ENCODE data around the gene SKI.

The SKI gene

DNA sequence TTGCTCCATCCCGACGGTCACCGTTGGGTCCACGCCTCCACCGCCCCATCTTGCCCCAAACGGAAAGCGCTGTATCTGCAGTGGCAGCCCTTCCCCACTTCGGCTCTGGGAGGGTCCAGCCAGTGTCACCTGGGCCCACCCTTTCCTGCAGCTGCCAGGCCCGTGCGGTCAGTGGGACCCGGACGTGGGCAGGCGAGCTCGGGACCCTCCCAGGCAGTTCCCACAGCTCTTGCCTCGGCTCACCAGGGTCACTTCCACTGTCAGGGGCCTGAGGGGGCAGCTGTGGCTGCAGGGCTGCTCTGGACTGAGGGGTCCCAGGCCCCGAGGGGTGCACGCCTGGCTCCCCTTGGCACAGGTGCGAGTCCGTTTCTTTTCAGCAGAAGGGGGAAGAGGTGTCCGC lies 80.7 kb downstream of the SKI start:
- no peak for DNase-seq (ENCODE audit: low read depth)

DNA sequence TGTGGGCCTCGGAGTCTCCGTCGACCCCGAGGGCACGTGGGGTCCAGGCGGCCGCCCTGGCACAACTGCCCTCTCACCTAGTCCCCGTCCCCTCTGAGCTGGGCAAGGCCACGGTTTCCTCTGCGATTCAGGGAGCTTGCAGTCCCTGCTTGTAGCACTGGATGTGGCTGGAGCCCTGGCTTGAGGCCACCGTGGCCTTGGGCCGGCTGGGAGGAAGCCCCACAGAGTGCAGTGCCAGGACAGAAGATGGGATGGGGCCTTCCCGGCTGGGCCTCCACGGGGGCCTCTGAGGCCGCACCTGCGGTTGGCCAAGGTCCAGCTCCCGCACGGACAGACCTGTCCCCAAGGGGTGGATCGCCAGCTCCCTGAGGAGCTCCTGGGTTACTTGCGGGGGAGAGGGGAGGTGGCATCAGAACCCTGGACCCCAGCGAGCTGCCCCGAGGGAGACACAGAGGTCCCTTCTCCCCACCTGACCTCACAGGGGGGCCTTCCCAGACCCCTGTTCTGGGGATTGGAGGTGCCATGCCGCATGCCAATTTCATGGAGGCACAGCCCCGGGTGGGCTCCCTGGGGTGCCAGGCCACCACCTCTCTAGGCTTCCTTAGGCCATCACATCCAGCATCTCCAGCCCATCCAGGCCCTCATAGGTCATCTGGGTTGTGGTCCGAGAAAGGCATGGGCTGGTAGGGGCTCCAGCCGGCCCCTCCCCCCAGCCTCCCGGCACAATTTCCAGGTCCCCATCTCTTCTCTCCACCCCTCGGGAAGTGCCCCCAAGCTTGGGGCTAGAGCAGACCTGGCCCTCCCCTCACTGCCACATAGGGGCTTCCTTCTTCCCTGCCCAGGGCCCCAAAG lies 82.4 kb downstream of the SKI start:
- DNase-seq (ENCODE audit: low read depth) = no peak

DNA sequence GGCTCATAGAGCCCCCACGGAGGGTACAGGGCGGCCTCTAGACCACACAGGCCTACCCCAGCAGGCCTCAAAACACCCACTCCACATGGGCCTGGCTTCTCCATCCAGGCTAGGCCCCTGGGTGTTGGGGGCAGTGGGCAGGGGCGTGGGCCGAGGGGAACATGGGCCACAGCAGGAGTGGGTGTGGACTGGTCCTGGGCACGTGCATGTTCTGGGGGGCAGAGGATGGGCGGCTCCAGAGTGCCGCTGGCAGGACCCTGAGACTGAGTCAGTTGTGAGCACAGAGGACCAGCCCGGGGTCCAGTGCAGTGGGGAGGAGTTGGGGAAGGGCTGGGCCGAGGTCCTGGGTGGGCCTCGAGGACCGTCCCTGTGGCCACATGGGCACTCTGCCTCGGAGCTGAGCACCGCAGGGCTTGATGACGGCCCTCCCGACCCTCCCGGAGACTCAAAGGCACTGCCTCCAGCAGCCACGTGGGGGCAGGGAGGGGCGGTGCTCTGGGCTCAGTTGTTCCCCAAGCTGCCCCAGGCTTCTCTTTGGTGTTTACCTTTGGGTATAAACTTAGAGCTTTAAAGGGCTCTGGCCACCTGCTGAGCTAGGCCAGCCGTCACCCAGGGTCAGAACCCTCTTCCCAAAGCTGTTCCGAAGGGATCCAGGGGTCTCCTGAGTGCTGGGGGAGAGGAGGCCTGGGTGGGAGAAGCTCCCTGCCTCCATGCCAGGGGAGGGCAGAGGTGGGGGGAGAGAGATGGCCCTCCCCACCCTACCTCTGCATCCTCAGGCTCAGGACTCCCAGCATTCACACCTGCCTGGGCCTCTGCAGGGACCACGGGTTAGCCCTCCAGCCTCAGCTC lies 83.3 kb downstream of the SKI start:
- peak; percentile 63 for DNase-seq (ENCODE audit: low read depth)

DNA sequence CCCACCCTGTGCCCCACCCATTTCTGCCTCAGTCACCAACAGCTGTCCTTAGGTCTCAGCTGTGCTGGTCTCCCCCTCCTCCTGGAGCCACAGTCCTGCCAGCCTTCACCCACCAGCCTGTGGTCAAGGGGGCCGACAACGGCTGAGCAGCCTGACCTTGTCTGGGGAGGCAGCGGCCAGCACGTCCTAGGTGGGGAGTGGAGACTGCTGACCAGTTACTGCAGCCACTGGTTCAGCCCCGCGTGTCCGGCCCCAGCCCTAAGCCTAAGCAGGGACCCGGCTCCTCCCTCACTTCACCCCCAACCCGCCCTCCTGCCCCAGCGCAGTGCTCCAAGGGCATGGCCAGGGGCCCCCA lies 84.0 kb downstream of the SKI start:
- no peak for DNase-seq (ENCODE audit: low read depth)

DNA sequence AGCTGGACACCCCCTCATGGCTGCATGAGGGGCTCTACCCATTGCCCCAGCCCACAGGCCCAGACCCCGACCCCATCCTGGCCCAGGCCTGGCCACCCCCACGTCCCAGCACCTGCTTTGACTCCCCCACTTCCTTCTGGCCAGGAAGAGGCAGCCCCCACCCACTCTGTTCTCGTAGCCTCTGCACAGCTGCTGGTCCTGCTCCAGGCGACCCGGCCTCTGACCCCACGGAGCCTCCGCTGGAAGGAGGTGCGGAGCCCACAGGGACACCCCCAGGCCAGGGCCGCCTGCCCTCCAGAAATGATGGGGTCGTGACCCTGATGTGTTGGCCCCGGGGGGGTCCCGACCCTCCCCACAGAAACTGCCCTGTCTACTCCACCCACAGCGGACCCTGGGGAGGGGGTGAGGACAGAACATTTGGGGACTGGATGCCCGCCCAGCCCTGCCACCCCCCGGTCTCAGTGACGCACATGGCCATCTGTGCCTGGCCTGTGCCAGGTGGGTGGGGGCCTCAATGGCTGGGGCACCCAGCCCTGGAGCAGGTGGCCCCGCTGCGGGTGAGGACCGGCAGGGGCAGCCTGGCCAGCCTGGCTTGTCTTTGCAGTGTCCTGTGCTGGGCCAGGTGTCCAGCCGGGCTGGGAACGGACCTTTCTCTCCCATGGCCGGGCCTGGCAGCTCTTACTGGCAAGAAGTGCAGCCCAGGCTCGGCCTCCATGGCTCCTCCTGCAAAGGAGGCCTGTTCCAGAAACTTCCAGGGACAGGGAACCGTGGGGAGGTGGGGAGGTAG lies 84.6 kb downstream of the SKI start:
- DNase-seq (ENCODE audit: low read depth) = no peak

DNA sequence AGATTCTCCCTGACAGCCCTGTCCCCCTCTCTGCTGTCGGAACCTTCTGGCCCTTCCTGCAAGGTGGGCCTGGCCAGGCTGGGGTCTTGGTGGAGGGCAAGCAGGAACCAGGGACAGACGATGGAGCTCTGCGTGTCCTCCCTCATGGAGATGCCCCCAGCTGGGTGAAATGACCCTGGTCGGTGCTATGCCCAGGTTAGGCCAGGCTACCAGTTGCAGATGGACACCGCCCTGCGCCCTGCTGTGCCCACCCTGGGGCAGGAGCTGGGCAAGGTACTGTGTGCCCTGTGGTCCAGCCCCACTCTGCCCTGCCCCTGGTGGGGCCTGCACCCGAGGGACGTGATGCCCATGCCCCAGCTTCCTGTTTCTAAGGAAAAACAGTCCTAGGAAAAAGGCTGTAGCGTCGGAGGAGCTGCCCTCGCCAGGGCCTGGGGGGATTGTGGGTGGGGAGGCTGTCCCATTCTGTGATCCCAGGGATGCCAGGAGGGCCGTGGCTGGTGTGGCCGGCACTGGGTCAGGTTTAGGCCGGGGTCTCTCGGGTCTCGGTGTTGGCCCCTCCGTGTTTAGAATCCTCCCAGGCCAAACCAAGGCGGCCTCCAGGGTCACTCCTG lies 85.6 kb downstream of the SKI start:
- no peak for DNase-seq (ENCODE audit: low read depth)

DNA sequence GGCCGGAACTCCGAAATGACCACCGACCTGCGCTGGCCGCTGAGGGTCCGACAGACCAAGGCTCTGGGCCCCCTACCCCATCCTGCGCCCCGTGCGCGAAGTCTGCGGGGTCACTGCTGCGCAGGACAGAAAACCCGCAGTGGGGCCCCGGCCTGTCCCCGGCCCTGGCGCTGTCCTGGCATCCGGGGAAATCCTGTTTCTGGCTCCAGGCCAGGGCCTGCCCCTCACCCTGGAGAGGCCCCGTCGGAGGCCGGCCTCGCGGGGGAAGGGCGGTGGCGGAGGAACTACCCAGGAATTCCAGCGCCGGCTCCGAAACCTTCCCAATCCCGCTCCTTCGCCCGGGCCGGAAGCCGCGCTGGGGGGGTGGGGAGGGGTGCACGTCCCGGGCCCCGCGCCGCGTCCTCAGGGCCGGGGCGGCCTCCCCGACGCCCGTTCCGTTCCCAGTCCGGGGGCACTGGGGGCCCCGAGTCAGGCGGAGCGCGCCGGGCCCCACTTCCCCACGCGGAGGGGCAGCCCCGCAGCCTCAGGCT lies 86.2 kb downstream of the SKI start:
- DNase-seq (ENCODE audit: low read depth) = peak; percentile 33

DNA sequence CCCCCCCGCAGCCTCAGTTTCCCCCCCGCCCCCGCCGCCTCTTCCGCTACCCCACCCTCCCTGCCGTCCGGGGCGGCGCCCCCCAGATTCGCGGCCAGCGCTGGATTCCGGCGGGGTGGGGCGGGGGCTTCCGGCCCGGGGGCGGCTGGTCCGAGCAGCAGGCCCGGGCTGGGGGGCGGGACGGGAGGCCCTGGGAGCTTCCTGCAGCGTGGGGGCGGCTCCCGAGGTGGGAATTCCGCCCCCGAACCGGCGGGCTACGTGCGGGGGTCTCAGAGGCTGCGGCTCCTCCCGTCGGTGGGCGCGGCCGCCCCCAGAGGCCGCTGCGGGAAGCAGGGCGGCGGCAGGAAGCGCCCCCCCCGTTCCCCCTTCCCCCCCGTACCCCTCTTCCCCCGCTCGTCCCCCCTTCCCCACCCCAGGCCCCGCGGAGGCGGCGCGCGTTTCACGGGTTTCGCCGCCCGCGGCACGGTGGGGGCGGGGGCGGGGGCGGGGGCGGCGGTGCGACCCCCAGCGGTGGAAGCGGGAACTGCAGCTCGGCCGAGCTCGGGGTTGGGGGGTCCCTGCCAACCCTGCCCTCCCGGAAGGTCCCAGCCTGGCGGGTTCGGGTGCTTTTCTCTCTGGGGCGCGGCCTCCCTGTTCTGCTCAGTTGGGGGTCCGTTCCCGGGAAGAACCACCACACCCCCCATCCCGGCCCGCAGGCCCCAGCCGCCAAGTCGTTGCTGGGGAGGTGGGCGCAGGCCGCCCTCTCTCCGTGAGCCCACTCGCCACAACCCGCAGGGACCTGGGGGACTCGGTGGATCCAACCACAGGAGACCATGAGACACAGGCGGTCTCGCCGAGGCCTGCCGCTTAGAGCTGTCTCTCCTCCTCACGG lies 86.9 kb downstream of the SKI start:
- DNase-seq (ENCODE audit: low read depth) = no peak

DNA sequence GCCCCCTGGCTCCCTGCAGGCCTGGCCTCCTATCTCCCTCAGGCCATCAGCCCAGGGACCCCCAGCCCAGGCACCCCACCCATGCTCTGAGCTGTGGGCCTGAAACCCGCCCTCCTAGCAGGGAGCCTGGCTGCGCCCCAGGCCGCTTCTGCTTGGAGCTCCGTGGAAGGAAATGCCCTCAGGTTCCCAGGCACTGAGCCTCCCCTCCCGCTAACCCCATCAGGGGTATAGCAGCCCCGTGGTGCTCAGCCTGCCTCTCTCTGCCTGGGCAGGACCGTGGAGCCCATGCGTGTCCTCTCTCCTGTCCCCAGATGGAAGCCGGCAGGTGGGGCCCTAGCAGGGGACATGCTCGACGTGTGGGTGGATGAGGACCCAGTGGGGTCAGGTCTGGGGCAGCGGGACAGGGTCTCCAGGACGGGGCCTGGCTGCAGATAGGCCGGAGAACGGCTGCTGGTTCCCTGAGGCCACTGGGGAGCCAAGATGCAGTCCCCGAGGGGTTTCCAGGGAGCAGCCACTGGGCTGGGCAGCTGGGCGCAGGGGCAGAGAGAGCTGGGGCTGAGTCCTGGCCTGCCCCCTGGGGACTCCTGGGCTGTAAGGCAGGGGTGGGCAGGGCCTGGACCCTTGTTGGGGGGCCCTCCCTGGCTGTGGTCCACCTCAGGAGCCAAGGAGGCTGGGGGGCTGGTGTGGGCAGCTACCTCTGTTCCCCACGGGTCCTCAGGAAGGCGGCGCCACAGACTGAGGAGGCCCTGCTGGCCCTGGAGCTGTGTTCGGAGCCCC lies 87.7 kb downstream of the SKI start:
- no peak for DNase-seq (ENCODE audit: low read depth)

DNA sequence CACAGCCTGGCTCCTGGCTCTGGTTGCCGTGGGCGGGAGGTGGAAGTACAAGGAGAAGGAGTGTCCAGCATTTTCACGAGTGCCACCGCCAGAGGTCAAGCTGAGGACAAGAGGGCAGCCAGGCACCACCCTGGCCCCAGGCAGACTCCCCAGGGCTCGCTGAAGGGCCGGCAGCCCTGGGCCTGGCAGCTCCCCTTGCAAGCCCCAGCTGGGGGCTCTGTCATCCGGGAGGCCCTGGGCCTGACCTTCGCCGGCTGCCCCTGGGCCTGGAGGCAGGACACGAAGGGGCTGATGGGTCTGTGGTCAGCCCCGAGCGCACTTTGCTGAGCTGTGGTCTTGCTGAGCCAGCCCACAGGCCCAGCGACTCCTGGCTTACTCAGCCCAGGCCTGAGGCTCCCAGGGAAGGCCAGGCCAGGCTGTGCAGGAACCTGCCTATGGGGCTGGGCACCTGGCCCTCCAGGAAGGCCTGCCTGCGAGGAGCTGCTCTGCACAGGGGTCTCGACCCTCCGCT lies 88.4 kb downstream of the SKI start:
- peak; percentile 37 for DNase-seq (ENCODE audit: low read depth)

DNA sequence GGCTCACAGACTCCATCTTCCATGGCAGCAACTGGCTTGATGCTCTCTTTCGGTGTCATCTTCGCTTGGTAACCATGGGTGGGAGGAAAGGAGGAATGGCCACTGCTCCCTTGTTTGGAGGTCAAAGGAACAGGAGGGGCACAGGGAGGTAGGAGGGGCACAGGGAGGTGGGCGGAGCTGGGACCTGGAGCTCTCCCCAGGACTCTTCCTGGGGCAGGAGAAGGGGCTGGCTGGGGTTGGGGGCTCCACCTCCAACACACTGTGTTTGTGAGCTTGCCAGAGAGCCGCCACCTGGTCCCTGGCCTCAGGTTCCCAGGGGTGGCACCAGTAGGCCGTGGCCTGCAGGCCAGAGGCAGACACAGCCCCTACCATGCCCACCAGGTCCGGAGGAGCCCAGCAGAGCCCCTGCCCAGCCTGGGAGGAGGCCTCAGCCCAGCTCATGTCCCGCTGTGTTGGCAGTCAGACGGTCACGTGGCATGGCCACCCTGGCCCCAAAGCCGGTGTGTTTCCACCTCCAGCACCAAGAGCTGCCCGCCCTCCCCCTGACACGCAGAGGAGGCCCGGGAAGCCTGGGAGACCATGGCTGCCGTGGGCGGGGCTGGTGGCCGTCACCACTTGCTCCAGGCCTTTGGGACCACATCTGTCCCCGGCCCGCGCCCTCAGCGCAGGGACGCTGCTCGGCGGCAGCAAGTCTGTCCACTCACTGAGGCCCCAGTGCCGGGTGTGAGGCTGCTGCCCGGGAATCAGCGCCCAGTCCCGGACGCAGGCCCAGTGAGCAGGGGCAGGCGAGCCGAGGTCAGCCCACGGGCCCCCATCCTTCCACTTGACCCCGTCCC lies 89.3 kb downstream of the SKI start:
- DNase-seq (ENCODE audit: low read depth) = no peak

DNA sequence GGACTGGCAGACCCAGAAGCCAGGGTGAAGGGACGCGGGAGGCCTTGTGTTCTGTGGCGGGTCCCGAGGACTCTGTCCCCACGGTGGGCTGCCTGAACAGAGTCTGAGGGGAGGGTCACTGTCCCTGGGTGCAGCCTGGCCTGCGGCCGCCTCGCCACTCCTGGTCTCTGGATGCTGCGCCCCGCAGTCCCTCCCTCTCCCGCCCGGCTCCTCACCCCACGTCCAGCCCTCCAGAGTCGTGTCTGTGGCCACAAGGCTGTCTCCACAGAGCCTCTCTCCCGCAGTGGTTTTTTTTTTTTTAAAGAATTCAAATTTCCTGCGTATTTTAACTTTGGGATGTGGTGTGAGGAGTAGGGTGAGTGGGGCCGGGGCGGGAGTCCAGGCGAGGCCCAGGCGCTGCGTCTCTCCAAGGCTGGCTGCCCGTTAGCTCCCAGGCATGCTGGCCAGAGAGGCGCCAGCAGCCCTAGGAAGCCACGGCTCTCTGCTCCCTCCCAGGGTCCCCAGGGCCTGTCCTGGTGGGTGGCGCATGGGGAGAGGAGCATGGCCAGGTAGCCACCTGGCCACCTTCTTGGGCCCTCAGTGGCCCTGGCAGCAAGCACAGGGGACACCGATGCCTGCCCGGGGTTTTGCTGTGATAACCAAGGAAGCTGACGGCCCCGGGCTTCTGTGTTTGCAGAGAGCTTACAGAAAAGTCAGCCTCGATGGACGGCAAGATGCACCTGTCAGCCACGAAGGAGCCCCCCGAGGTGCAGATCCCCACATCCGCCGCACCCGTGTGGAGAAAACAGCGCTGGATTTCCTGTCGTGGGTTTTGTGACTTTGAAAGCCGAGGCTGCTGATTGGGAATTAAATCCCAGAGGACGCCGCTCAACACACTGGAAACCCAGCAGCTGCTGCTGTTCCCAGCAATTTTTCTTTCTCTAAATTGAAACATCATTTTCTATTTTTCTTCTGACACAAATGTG lies 90.5 kb downstream of the SKI start:
- no peak for DNase-seq (ENCODE audit: low read depth)

DNA sequence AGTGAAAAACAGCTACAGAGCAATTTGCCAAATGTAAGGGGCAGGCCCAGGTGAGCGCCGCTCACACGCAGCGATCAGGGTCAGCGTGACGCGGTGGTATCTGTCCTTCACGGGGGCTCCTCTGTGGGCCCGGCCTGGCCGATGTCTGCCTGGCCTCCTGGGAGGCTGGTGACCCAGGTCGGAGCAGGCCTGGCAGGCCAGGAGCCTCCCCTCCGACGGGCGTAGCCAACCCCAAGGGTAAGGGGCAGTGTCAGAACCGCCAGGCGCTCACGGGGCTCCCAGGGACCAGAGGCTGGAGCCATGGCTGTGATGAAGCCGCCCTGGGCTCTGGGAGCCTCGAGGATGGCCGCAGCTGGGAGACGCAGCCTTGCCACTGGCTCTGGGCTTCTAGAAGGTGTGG lies 91.2 kb downstream of the SKI start:
- DNase-seq (ENCODE audit: low read depth) = no peak

DNA sequence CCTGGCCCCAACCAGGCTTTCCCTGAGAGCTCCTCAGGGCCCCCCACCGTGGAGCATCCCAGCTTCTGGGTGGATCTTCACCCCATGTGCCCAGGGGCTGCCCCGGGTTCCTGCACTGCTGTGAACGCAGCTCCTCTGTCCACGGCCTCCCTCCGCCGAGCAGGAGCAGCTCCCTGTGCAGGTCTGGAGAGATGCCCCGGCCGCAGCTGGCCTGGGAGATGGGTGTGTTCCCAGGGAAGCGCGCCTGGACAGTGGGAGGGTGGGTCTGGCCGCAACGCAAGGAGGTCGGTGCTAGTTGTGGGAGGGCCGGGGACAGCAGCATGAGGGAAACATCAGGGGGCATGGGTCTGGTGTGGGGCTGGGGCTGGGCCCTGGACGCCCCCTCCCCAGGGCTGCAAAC lies 91.9 kb downstream of the SKI start:
- DNase-seq (ENCODE audit: low read depth) = no peak

DNA sequence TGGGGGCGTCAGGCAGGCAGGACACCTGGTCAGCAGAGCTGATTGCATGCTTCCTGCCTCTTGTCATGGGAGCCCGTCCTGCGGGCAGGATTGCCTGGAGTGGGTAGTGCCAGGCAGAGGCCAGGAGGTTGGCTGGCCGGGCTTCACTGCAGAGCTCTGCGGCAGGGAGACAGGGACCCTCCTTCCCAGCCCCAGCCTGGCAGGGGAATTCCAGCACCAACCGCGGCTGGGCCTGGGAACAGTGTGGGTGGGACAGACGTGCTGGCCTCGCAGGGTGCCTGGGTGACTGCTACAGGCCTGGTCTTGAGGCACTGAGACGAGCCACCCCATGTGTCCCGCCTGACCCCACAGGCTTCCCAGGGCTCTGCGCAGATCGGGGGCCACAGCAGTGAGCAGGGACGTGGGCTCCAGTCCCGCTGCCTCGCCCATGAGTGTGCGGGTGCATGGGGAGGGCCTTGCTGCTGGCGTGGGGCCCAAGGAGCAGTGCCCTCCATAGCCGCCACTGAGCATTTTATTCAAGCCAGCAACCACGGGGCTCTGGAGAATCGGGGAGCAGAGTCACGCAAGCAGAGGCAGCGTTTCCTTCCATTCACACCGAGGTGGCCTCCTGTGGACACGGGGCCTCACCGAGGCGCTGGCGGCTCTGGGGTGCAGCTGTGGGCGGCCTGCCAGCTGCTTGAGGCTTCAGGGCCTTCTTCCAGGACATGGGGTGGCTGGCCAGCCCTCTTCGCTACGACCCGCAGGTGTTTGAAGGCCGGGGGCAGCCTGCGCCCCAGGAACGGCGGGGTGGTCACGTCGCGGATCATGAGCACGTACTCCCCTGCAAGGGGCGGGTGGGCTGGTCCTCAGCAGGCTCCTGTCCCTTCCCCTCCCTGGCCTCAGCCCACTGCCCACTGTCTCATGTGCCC lies 92.9 kb downstream of the SKI start:
- no peak for DNase-seq (ENCODE audit: low read depth)

DNA sequence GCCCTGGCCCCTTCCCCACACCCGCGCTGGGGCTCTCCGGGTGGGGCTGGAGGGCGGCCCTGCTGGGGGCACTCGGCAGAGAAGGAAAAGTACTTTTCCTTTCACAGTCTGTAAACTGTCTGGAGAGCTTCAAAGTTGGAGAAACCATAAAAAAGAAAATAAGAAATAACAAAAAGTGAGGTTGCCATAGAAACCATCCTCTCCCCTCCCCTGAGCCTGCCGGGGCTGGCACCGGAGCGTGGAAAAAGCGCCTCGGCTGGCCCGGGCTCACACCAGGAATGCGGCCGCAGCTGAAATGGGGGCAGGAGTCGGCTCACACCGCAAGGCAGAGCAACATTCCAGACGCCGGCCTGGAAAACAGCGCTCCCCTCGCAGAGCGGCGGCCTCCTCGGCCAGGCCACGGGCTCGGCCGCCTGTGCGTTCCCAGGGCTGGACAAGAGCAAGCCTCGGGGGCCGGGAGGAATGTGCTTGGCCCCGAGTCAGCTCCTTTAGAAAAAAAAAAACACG lies 94.0 kb downstream of the SKI start:
- DNase-seq (ENCODE audit: low read depth) = peak; percentile 91
